GM19240 (cell line): ENCODE data around the gene ZNF76.

Experiments used
- DNase-seq: peaks from one replicate; pipeline ENCODE4 v3.0.0; 2011; ENCODE audit warnings: low spot score; ENCODE audit not compliant: insufficient read length

Gene ZNF76

DNA sequence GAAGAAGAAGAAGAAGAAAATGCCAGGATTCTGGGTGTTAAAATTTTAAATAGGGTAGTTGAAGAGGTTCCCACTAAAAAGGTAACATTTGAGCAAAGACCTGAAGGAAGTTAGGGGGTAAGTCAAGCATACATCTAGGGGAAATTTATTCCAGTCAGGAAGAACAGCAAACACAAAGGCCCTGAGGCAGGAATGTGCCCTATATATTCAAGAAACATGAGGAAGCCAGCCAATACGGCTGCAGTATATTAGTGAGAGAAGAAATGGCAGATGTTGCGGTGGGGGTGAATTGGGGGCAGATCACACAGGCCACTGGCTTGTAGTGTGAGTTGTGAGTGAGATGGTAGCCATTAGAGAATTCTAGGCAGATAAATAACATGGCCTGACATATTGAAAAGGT, 6.0 kb downstream of the ZNF76 start:
- DNase-seq: no peak

DNA sequence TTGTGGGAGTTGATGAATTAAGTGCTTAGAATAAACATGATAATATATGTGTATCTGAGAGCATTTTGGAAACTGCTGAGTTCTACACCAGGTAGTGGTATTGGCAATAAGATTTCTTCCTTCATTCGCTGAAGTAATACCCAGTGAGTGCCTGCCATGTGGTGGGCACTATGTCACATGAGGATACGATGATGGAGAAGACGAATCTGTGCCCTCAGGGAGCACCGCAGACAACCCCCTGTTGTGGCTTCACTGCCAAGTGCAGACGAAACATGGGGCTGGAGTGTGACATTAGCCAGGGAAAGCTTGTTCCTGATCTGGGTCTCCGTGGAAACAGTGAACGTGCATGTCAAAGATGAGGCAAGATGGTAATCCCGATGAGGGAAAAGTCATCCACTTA, 7.9 kb downstream of the ZNF76 start:
- no peak for DNase-seq

DNA sequence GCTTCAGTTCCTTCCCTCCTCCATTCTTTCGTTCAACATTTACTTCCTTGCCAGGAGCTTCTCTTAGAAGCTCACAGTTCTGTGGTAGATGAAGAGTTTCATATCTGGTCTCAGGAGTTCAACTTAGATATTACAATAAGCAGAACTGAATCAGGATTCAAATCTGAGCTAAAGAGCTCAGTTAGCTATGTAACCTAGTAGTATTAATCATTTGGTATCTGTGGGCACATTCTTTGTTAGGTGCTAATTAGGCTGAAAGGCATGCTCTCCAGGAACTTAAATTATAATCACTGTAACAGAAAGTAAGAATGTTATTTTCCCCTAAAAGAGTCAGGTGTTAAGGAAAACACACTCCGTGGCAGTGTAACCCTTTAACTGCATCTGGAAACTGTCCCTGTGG, 8.4 kb downstream of the ZNF76 start:
- DNase-seq: no peak

DNA sequence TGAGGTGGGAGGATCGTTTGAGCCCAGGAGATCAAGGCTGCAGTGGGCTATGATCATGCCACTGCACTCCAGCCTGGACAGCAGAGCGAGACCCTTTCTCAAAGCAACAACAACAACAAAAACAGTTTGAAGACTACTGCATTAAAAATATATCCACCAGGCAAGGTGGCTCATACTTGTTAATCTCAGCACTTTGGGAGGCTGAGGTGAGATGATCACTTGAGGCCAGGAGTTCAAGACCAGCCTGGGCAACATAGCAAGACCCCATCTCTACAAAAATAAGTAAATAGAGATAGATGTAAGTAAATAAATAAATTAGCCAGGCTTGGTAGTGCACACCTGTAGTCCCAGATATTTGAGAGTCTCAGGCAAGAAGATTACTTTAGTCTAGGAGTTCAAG, 12.5 kb downstream of the ZNF76 start:
- no peak for DNase-seq

DNA sequence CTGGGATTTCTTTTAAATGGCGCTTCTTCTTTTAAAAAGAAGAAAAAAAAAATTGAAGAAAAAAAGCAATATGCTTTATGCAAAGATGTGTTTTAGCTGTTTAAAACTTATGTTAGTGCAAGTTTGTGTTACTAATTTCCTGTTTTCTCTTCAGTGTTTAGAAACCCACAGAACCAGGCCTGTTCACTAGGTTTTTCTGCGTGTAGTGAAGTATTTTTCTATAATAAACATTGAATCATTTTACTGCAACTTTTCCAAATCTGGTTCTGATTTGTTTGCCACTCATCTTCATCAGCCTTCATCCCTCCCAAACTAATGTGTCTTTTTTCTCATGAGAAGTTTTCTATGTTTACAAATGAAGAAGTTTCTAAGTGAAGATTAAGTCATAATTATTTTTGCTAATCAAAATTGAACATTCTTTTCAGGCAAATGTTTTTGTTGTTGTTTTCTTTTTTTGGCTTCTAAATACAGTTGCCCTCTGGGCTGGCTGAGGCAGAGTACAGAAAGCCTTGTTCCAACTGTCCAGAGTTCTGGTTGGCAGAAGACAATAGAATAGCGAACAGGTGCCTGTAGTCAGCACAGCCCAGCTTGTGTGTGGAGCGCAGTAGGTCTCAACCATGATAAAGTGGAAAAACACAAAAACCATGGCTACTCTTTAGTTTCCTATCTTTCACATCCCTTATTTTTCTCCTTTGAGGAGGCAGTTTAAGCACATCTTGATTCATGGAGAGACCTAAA, 14.5 kb downstream of the ZNF76 start:
- no peak for DNase-seq

DNA sequence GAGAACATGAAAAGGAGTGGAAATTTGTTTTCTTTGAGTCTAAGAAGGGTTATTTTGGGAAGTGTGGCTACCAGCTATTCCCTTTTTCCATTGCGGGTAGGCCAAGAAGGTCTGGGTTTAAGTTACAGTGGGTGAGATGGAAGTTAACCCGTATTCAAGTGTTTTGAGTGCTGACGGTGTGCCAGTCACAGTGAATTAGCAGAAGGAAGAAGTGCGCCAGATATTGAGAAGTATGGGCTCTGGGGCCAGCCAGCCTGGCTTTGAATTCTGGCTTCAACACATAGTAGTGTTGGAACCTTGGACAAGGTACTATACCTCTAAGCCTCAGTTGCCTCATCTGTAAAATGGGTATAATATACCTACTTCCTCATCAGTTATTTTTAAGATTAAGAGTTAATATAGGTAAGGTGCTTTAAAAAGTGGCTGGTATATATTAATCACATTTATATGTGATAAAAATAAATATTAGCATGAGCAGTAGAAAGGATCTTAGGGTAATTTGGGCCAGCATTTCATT, 16.3 kb downstream of the ZNF76 start:
- DNase-seq: no peak

DNA sequence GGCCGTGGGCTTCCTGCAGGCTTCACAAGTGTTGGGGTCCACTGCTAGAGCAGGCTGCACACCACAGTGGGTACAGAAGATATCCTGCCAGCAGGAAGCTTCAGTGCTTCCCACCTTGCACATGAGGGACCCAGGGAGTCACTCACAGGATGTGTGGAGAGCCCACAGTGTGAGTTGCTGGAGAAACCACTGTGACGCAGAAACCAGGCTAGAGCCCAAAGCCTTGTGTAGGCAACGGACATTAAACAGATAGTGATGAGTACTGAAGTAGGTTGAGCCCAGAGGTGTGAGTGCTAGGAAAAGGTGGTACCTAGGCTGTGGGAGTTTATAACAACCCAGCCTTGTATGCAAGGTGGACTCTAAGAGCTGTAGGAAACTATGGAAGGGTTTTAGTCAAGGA, 19.2 kb downstream of the ZNF76 start:
- DNase-seq: no peak

DNA sequence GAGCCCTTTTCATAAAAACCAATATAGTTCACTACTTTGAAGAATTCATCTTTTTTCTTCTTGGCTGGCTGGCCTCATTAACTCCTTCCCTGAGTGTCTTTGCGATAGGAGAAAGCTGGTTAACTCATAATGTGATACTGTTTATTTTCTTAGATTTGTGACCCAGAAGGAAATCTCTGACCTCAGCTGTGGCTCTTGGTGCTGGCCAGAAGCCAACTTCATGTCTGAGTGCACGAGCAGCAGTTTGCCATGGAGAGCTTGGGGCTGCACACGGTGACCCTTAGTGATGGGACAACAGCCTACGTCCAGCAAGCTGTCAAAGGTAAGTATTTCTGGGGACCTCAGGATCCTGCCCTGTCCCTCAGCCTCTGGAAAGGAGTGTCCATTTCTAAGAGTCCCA, 21.4 kb downstream of the ZNF76 start:
- no peak for DNase-seq

DNA sequence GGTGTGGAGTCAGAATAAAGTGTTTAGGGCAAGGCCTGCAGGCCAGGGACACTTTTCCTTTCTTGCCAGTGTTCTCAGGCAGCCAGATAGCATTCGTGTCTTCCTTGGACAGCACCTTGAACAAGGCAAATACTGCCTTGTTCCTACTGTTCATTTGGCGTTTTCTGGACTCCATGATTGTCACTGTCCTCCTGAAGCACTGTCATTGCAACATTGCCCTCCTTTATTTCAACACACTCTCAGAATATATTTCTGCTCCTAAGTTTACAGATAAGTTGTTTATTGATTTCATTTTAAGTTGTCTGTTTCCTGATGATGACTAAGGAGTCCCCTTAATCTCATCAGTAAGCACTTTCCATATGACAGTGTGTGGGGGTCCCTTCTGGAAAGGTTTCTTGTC, 22.9 kb downstream of the ZNF76 start:
- DNase-seq: no peak

DNA sequence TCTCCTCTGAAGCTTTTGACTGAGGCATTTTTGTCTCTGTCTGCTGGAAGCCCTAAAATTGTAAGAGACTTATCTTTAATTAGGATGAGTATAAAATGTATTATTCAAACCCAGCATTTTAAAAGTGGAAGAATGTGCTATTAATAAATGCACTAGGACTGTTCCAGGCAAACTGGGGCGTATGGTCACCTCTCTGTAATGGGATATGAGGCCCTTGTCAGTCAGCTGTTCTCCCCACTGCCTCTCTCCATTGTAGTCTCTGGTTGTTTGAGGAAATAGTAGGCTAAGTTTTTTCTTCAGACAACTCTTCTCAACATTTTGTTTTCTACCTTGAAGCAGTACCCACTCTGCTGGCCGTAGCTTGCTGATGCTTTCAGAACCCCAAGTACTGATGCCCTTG, 23.8 kb downstream of the ZNF76 start:
- DNase-seq: no peak

DNA sequence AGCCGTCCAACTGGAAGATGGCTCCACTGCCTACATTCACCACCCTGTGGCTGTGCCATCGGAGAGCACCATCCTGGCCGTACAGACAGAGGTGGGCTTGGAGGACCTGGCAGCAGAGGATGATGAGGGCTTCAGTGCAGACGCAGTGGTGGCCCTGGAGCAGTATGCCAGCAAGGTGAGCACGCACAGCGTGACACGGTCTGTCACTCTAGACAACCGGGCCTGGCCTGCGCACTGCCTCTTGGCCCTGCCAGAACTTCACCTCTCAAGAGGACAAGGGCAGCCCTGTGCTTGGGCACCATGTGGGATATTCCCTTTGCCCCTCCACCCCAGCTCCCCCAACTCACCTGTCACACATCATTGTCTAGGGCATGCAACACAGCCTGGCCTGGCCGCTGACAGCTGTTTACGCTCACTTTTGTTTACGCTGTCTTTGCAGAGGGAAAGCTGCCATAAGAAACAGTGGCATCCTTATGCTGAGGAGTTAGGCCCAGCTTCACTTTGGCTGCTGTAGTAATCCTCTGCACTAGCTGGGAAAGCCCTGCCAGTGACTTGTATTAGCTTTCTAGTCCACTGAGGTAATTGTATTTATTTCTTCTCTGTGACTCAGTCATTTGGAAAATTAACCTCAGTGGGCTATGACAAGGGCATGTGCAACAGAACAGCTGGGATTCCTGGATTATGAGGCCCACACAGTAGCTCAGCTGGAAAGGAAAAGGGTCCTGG, 28.3 kb downstream of the ZNF76 start:
- no peak for DNase-seq

DNA sequence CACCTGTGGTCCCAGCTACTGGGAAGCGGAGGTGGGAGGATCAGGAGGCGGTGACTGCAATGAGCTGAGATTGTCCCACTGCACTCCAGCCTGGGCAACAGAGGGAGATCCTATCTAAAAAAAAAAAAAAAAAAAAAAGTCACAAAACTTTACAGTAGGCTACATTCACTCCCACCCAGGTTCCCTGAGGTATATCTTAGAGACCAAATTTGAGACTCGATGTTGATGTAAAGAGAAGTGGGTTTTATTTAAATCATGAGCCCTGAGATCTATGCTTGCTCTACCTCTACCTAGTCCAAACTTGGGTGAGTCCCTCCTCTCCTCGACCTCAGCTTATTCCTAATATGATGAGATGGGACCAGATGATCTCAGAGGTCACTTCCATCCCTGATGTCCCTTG, 29.3 kb downstream of the ZNF76 start:
- DNase-seq: no peak

DNA sequence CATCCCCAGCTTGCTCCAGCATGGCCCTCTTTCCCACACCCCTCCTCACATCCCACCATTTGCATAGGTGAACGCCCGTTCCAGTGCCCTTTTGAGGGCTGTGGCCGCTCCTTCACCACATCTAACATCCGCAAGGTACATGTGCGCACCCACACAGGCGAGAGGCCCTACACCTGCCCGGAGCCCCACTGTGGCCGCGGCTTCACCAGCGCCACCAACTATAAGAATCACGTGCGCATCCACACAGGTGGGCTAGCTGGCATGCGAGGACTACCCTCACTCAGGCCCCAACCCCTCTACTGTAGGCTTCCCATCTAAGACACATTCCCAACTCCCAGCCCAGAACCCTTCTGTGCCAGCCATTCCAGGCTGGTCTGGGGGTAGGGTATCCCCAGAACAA, 32.0 kb downstream of the ZNF76 start:
- DNase-seq: no peak

DNA sequence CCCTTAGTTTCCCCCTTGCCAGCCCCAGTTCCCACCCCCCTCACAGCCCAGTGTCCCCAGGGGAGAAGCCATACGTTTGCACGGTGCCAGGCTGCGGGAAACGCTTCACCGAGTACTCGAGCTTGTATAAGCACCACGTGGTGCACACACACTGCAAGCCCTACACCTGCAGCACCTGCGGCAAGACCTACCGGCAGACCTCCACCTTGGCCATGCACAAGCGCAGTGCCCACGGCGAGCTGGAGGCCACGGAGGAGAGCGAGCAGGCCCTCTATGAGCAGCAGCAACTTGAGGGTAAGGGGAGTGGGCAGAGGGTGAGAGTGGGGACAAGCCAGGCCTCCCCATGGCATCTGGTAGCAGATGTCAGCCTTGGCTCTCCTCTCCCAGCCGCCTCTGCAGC, 33.0 kb downstream of the ZNF76 start:
- DNase-seq: no peak

DNA sequence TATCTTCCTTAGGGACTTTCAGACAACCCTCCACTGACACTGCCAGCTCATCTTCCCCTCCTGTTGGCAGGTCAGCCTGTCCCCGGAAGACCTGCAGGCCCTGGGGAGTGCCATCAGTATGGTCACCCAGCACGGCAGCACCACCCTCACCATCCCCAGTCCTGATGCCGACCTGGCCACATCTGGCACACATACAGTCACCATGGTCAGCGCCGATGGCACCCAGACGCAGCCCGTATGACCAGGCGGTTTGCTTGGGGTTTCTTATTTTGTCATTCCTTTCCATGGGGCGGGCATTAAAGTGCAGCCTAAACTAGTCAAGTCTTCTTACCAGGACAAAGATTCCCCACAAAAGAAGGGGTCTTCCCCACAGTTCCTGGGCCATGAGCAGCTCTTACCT, 34.1 kb downstream of the ZNF76 start:
- no peak for DNase-seq

DNA sequence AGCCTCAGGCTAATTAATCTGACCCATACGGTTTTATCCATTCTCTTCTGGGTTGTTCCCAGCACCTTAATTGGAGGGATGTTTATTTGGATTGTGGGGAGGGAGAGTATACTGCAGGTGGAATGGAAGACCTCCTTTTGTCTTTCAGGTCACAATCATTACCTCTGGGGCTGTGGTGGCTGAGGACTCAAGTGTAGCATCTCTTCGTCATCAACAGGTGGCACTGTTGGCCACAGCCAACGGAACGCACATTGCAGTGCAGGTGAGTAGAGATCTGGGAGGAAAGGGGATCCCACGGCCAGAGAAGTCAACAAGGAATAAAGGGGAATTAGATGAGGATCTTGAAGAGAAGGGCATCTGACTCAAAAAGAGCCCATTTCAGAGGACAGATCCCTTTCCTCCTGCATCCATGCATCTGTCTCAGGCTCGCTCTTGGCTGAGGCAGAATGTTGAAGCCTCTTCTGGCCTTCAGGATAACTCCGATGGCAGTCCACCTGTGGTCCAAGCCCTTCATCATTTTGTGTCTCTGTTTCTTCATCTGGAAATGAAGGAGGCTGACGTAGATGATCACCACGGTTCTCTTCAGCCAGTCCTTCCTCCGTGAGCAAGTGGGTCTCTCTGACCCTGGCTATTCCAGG, 34.9 kb downstream of the ZNF76 start:
- peak; percentile 45 for DNase-seq

DNA sequence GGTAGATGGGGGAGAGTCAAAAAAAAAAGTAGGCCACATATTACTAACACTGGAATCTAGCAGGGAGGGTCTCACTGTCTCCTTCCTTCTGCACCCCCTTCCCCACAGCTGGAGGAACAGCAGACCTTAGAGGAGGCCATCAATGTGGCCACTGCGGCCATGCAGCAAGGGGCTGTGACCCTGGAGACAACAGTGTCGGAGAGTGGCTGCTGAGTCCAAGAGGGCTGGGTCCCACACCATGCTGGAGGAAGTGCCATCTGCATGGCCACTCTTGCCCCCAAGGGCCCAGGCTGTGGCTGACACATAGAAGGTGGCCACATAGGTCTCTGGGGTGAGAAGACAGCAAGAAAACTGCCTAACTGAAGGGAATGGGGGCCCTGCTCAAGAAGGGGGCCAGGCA, 35.5 kb downstream of the ZNF76 start:
- DNase-seq: no peak

DNA sequence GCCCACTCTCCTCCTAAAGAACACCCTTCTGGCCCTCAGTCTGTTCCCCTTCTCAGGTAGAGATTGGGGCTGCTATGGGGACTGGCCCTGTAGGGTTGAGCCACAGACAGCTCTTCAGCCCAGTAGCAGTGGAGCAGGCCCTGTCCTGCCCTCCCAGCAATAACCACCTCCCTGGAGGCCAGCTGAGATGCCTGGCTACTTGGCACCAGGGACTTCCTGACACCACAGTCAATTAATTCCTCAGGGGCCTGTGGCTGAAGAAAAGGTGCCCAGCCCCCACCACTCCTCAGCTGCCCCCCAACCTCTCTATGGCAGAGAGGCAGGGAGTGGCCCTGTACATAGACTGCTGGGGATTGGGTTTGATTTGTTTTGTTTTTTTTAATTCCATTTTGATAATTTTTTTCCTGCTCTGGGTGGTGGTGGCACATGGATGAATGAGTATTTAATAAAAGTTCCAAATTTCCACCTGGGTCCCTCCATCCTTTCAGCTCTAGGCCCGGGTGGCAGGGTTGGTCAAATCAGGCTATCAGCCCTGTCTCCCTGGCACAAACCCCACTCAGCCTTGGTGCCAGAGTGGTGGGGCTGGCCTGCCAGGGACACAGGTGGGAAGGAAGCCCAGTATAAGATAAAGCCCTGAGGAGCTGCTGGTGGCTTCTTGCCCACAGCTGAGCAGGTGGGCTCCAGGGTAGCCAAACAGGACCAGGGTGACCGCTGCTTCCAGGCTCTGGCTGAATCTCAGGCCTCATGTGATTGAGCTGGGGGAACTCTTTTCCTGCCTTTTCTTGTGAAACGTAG, 36.2 kb downstream of the ZNF76 start:
- DNase-seq: no peak

DNA sequence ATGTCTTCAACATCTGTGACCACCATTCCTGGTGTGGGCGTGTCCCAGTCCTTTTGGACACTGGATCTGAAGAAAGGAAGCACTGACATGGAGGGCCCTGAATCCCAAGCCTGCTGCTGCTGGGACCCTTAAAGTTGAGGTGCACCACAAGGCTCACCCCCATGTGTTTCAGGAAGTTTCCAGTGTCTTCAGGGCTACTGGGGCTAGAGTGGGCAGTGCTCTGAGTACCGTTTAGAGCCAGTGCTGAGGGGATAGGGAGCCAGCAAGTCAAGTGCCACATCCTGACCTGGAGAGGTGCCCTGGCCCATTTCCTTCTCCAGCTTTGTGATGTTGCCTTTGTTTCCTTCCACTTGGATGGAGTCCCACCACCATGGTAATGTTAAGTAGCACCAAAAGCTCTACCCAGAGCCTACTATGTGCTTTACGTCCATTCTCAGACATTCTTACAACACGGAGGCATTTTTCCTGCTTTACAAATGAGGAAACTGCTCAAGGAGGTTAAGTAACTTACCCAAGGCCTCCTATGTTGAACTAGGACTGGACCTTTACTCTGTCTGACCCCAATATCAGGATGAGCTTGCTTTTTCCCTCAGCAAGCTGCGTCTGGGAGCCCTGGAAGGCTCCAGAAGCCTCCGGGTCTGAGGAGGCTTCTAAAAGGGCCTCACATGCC, 37.5 kb downstream of the ZNF76 start:
- no peak for DNase-seq

DNA sequence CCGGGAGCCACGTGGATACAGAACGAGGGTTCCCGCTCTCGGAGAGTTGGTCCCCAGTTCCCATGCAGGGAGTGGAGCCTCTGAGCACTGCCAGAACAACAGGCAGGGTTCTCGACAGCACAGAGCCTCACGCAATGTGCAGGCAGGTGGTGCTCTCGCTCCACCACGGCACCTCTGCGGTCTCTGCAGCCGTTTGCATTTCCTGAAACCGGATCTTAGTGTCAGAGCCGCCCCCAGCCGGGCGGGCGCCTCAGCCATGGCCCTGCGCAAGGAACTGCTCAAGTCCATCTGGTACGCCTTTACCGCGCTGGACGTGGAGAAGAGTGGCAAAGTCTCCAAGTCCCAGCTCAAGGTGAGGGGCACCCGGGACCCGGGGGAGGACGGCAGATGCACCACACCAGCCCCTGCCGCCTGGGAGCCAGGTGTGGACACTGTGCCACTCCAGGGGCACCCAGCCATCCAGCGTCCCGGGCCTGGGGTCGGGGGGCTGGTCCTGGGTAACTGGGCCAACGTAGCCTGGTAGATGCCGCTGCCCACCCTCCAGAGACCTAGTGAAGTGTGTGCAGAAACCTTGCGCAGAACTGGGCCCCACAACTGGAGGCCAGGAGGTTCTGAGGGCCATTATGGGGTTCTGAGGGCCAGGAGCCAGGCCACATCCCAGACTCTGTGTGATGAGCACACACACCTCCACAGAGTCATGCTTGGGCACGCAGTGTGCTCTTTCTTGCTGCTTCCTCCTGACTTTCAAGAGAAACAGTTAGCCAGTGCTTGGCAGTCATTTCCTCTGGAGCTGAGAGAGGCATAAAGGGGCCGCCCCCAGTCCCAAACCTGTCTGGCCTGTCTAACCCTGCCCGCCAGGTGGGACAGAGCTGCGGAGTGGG, 38.3 kb downstream of the ZNF76 start, which contains the start of gene DEF6:
TSS of gene DEF6 (plus strand) at position 218 of the 881 bp plus-strand sequence. CDS start at position 257, 39 bp downstream.
- DNase-seq: peak; percentile 94
